ENCODE results near the gene TMEM132D. TPM values are rescaled to one million over a fixed set of nuclear protein-coding genes. Genes with fewer than 3 reads are reported as not detected.

Gene TMEM132D
- total and polyA plus RNA-seq, 2 of the 8 experiments (the other 6 are each of a cell fraction or from before 2014, with no cell fraction given): 3.5 to 10.1 TPM

DNA sequence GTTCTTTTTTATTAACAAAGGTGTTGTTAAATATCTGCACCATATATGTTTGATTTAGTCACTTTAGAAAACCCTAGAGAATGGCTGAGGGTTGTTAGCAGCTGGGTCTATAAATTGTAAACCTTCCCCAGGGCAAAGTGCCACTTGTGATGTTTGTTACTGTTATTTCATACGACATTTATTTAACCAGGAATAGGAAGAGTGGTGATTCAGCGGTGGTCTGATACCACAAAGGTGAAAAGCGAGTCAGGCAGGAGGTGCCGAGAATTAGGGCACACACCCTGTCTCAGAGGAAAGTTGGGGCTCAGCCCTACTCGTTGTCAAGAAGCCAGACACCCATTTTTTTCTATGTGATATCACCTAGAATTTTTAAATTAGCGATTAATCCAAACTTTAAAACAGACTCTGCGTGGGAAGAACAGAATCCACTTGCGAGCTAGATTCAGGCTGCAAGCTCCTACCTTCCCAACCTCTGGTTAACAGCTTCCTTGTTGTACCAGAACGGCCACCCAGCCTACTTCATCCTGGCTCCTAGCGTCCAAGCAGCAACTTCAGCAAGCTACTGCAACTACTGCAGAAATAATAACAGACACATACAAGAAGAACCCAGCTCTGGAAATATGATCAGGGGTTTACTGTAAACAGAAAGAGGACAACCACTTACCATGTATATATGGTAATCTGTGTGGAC, 126.7 kb downstream of the TMEM132D start (continued):
- TF ChIP-seq GTF2F1 (IDR thresholded peaks at IDR 0.05; ENCODE audit: borderline replicate concordance, low read depth, low read length) (no peak), CHD1 (IDR thresholded peaks at IDR 0.05; ENCODE audit: low read depth, low read length) (no peak), HDAC2 (IDR thresholded peaks at IDR 0.05; ENCODE audit: borderline replicate concordance in 1 of 2, low read depth in 2 of 2, low read length in 2 of 2) (no peak), NANOG (IDR thresholded peaks at IDR 0.05; ENCODE audit: insufficient read depth, low read depth, low read length, poor library complexity, severe bottlenecking) (no peak), RAD21 (IDR thresholded peaks at IDR 0.05 in 1 of 2, conservative IDR thresholded peaks at IDR 0.05 in 1 of 2; ENCODE audit: low read depth in 2 of 2, low read length in 2 of 2) (no peak), RFX5 (IDR thresholded peaks at IDR 0.05; ENCODE audit: borderline replicate concordance, low read depth, low read length) (no peak), PHF8 (conservative IDR thresholded peaks at IDR 0.05; ENCODE audit: low read depth, low read length) (no peak)

Data from H1 (cell line).